ENCODE data around the gene ATXN7L3.

DNA sequence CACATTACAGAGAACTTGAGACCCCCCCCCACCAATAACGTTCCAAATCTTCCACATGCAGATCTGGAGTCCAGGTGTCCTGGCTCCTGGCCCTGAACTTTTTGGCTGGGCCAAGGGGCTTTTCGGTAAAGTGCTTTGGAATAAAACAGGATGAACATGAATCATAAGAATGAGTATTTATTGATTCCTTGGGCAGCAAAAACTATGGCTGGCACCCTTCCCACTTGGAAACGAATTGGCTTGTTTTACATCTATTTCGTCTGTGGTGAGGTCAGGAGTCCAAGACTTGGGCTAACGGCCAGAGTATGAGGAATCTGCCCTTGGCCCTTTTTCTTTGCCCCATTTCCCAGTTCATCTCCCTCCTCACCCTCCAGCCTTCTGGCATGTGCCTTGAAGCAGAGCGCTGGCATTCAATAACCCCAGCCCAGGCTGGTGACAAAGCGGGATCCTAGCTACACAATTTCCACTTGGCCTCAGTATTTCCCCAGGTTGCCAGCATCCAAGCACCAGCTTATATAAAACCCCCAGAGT, 23.9 kb upstream of the ATXN7L3 start:
- TF ChIP-seq CTCF (IDR thresholded peaks at IDR 0.05 in 4 of 5, conservative IDR thresholded peaks at IDR 0.05 in 1 of 5) (no peak), POLR2A (IDR thresholded peaks at IDR 0.05) (no peak)
